HG03064 (cell line): ENCODE results near the gene ZBED3.

ENCODE experiments used
- ATAC-seq: cut with Tn5 transposase; IDR thresholded peaks from one replicate; pipeline ENCODE4 v1.9.1; 2021; ENCODE audit warnings: low read depth; ENCODE audit not compliant: unreplicated experiment

The ZBED3 gene

DNA sequence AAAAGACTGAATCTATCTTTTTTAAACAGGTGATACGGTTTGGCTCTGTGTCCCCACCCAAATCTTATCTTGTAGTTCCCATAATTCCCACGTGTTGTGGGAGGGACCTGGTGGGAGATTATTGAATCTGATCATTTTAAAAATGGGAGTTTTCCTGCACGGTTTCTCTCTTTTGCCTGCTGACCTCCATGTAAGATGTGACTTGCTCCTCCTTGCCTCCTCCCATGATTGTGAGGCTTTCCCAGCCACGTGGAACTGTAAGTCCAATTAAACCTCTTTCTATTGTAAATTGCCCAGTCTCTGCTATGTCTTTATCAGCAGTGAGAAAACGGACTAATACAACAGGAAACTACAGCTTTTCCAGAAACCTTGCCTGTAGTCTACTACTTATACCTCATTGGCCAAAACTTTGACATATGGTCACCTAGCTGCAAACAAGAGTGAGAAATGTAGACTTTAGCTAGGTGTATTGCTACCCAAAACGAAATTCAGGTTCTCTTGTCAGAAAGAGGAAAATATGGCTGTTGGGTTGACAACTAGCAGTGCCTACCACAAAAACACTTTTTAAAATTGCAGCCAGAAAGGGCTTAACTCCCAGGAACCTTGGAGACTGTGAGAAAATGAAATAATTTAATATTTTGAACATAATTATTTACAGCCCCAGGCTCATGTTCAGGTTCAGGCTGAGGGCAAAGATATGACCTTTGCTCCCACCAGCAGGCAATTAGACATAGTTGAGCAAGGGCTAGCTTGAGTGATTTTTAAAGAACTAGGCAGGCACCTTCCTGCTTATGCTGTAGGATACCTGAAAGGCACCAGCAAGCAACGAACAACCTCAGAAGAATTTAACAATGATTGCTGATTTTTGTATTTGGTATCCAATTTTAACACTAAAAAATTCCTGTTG, 64.3 kb downstream of the ZBED3 start:
- ATAC-seq, result no peak
